ENCODE measurements around the gene CCDC9B. TPM values are rescaled to one million over a fixed set of nuclear protein-coding genes. Genes with fewer than 3 reads are reported as not detected.

CCDC9B gene
- polyA plus RNA-seq, 6 donors from 2014 or later, result 0.25 to 0.40 TPM; not detected in 4

DNA sequence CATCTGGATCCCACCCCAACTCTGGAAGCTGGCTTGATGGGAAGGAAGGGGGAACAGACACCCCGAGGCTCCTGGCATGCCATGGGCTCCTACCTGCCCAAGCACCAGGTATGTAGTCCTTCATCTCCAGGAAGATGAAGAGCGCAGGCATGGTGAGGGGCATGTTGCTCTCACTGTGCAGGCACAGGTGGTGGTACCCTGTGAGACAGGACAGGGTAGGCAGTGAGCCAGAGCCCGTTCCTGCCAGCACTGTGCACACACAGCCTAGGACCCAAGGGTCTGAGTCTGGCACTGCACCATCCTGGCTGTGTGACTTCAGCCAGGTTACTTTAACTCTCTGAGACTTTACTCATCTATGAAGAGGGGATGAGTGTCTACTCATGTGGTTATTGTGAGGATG is 48.5 kb downstream of the CCDC9B start:
- Mint-ChIP-seq H3K9me3 (no peaks in the 10 kb centered on the region), H3K4me1 (peaks cover 0 to 18% (median 4%) of the 10 kb centered on the region in 3 donors)
- no peak for ATAC-seq (ENCODE audit: low read depth in 2 of 2)

DNA sequence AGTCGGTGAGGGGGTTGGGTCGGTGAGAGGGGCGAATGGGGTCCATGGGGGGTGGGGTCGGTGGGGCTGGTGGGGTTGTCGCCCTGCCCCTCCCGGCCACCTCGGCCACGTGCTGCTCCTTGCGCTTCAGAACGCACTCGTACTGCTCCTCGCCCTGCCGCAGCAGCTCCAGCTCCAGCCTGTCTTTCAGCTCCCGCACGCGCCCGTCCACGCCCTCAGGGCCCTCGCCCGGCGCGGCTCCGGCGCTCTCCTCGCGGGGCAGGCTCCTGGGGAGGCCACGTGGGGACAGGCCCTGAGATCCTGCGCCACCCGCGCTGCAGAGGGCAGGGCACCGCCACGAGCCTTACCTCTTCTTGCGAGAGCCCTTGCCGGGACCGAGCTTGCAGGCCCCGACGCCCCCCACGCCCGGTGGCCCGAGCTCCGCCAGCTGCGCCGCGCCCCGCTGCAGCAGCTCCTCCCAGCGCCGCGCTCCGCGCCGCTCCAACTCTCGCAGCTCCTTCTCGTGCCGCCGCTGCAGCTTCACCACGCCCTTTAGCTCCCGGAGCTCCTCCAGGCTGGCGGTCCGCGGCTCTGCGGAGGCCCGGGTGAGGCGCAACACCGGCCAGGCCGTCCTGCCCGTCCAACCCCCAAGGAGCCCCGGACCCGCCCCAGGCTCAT is 49.7 kb downstream of the CCDC9B start:
- DNase-seq, result no peak
- H3K4me3 Mint-ChIP-seq, result no peak overlapping the region
- no peaks in the 10 kb centered on the region for H3K27me3 Mint-ChIP-seq
- H3K36me3 Mint-ChIP-seq, result peaks cover 0 to 7% of the 10 kb centered on the region in 2 donors
- H3K27ac Mint-ChIP-seq, result no peak overlapping the region
- ATAC-seq (ENCODE audit: low read depth in 2 of 2), result no peak
- H3K9me3 Mint-ChIP-seq, result no peaks in the 10 kb centered on the region
- peaks cover 0 to 8% (median 4%) of the 10 kb centered on the region in 3 donors for H3K4me1 Mint-ChIP-seq

More for the DNA sequence above, 48.5 kb downstream of the CCDC9B start:
- Mint-ChIP-seq H3K27ac (no peak overlapping the region), H3K27me3 (no peaks in the 10 kb centered on the region), H3K36me3 (peaks cover 0 to 13% of the 10 kb centered on the region in 2 donors), H3K4me3 (no peak overlapping the region)
- DNase-seq, result no peak

DNA sequence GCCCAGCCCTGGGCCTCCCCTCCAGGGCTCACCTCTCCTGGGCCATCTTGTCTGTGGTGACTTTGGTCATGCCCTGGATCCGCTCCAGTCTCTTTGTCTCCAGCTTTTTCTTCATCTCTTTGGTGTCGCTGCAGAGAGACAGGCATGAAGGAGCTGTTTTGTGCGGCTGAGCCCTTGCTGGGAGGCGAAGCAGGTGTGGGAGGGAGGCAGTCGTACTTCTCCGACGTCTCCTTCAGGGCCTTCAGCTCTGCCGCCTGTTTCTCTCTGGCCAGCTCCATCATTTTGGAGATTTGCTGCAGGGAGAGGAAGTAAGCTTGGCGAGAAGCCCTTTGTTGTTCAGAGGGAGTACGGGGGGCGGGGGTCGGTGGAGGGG is 50.2 kb downstream of the CCDC9B start:
- Mint-ChIP-seq H3K9me3 (no peaks in the 10 kb centered on the region), H3K27ac (no peak overlapping the region), H3K36me3 (peaks cover 0 to 4% of the 10 kb centered on the region in 2 donors), H3K27me3 (no peaks in the 10 kb centered on the region), H3K4me3 (no peak overlapping the region), H3K4me1 (peaks cover 0 to 3% (median 2%) of the 10 kb centered on the region in 3 donors)
- DNase-seq (no peak), ATAC-seq (ENCODE audit: low read depth in 2 of 2) (no peak)

DNA sequence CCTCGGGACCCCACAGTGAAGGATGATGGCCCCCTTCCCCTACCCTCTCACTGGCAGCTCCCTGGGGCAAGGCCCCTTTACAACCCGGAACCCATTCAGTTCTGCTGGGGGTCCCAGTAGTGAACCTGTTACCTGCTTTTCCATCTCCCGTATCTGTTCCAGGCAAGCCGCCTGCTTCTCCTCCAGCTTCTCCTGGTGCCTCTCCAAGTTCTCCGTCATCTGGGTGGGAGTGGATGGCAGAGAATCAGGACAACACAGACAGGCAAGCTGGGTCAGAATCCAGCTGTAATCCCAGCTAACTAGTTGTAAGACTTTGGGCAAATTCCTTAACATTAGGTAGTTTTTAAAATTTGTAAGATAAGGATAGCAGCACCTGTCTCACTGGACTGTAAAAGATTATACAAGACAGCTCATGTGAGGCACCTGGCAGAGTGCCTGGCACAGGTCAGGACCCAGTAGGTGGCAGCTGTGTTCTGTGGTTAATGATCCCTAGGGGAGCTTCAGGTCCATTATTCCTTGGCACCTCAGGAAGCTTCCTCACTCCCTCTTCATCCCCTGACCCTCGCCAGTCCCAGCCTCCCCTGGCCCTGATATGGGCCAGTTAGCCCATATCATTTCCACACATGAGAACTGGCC is 51.5 kb downstream of the CCDC9B start:
- peak overlapping the region in 2 of 6 donors; percentile 57 to 66 for H3K27ac Mint-ChIP-seq
- H3K4me1 Mint-ChIP-seq, result no peaks in the 10 kb centered on the region
- H3K4me3 Mint-ChIP-seq, result no peak overlapping the region

DNA sequence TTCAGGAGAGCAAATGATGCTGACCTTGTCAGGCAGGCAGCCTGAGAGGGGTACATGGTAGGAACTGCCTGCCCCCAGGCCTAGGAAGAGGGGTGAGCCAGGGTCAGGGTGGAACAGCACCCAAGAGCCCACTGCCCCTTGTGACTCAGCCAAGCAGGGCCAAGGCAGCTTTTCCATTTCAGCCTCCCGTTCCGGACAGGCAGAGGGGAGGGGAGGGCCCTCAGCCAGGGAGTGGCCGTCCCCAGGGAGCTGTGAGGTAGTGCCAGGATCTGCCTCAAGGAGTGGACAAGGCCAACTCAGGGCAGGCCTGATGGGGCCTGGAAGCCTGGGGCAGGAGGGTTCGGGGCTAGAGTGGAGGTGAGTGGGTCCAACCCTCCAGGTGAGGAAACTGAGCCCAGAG is 52.8 kb downstream of the CCDC9B start:
- H3K27ac Mint-ChIP-seq, result peak overlapping the region in 4 of 6 donors; percentile 60 to 81 (median 68)
- DNase-seq (no peak), ATAC-seq (ENCODE audit: low read depth in 2 of 2) (no peak)
- peaks cover 0 to 4% (median 0%) of the 10 kb centered on the region in 3 donors for H3K4me1 Mint-ChIP-seq
- H3K4me3 Mint-ChIP-seq, result peak overlapping the region in 1 of 8 donors; percentile 9
- no peaks in the 10 kb centered on the region for H3K27me3 Mint-ChIP-seq
- H3K36me3 Mint-ChIP-seq, result no peaks in the 10 kb centered on the region
- no peaks in the 10 kb centered on the region for H3K9me3 Mint-ChIP-seq

More for the DNA sequence above, 51.5 kb downstream of the CCDC9B start:
- ATAC-seq (ENCODE audit: low read depth in 2 of 2) (no peak), DNase-seq (no peak)
- Mint-ChIP-seq H3K9me3 (no peaks in the 10 kb centered on the region), H3K27me3 (no peaks in the 10 kb centered on the region), H3K36me3 (no peaks in the 10 kb centered on the region)

DNA sequence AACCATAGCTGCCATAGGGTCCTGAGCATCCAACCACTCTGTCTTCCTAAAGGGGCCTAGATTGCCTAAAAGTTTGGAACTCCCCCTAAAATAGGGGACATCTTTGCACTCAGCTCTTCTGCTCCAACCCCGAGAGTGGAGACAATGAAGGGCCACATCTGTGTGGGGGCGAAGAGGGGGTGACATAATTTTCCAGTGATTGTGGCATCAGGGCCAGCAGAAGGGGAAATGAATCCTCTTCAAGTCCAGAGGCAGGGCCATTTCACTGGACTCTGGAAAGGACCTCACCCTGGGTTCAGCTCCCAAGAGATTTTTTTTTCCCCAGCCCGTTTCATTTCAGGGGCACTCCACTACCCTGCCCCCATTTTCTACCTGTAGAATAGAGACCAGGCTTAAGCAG is 53.2 kb downstream of the CCDC9B start:
- no peaks in the 10 kb centered on the region for H3K9me3 Mint-ChIP-seq
- ATAC-seq (ENCODE audit: low read depth in 2 of 2) (no peak), DNase-seq (no peak)
- H3K27me3 Mint-ChIP-seq, result no peaks in the 10 kb centered on the region
- H3K27ac Mint-ChIP-seq, result peak overlapping the region in 2 of 6 donors; percentile 73 to 81
- peaks cover 0 to 4% (median 0%) of the 10 kb centered on the region in 3 donors for H3K4me1 Mint-ChIP-seq
- no peak overlapping the region for H3K4me3 Mint-ChIP-seq
- H3K36me3 Mint-ChIP-seq, result no peaks in the 10 kb centered on the region

DNA sequence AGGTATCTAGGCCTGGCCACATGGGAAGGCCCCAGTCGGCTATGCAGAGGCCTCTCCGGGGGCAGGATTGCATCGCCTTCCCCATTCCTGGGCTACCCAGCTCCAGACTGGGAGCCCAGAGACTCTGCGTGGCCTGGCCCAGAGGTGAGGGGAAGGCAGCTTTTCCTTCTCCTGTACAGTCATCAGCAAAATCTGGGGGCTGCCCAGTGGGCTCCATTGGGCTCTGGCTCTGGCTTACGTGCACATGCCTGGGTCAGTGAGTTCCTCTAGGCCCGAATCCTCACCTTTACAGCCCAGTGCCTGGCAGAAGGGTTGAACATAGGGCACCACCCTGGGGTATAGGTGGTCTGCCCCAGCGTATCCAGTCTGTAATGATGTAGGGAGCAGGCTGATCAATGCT is 53.9 kb downstream of the CCDC9B start:
- H3K4me3 Mint-ChIP-seq, result no peak overlapping the region
- H3K4me1 Mint-ChIP-seq, result peaks cover 0 to 4% (median 0%) of the 10 kb centered on the region in 3 donors
- no peaks in the 10 kb centered on the region for H3K36me3 Mint-ChIP-seq
- DNase-seq (no peak), ATAC-seq (ENCODE audit: low read depth in 2 of 2) (no peak)
- no peaks in the 10 kb centered on the region for H3K27me3 Mint-ChIP-seq
- no peak overlapping the region for H3K27ac Mint-ChIP-seq
- no peaks in the 10 kb centered on the region for H3K9me3 Mint-ChIP-seq

DNA sequence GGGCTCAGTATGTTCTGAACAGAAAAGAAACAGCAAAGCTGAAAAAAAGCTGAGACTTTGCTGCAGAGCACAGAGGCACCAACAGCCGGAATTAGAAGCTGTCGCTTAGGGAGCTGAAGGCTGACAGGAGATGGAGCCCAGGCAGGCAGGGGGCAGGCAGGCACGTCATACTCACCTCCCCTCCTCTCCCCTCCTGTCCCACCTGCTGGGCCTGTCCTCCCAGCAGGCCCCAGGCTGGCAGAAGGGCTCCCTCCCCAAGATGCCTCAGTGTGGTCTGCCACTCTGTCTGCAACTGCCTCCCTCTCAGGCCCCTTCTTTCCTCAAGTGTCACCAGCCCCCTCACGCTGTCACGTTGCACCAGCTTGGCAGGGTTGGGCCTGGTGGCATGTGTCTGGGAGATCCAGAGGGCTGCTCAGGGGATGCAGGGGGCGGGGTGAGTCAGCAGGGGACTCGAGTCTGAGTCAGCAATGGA is 54.6 kb downstream of the CCDC9B start:
- no peak overlapping the region for H3K27ac Mint-ChIP-seq
- no peak for ATAC-seq (ENCODE audit: low read depth in 2 of 2)

DNA sequence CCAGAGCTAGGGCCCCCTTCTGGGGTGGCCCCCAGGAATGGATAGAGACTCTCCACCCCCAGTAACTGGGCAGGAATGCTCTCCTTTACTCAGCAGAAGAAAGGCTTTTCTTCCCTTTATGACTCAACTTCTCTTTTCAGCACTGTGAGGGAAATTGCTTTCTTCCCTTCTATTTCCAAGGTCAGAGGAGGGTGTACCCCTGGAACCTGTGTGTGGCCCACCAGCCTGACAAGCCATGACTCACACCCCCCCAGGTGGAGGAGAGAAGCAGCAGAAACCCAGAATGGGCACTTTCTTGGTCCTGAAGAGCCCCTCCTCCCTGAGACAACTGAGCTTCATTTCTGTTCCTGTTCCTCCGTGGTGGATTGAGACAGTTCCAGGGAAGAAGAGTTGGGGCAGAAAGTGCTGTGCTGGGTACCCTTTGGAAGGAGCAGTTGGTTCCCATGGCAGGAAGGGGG is 55.2 kb downstream of the CCDC9B start:
- no peak for DNase-seq
- peak overlapping the region in 1 of 8 donors; percentile 56 for H3K4me3 Mint-ChIP-seq
- no peak overlapping the region for H3K27ac Mint-ChIP-seq
- no peaks in the 10 kb centered on the region for H3K36me3 Mint-ChIP-seq
- no peaks in the 10 kb centered on the region for H3K9me3 Mint-ChIP-seq
- H3K27me3 Mint-ChIP-seq, result peaks cover under 1 to 8% (median 8%) of the 10 kb centered on the region in 3 donors
- ATAC-seq (ENCODE audit: low read depth in 2 of 2), result no peak
- H3K4me1 Mint-ChIP-seq, result peaks cover 3 to 6% (median 4%) of the 10 kb centered on the region in 3 donors

More for the DNA sequence above, 54.6 kb downstream of the CCDC9B start:
- Mint-ChIP-seq H3K4me3 (no peak overlapping the region), H3K4me1 (peaks cover under 1 to 4% (median 3%) of the 10 kb centered on the region in 3 donors), H3K27me3 (peaks cover 0 to 3% (median 3%) of the 10 kb centered on the region in 3 donors), H3K36me3 (no peaks in the 10 kb centered on the region), H3K9me3 (no peaks in the 10 kb centered on the region)
- no peak for DNase-seq

DNA sequence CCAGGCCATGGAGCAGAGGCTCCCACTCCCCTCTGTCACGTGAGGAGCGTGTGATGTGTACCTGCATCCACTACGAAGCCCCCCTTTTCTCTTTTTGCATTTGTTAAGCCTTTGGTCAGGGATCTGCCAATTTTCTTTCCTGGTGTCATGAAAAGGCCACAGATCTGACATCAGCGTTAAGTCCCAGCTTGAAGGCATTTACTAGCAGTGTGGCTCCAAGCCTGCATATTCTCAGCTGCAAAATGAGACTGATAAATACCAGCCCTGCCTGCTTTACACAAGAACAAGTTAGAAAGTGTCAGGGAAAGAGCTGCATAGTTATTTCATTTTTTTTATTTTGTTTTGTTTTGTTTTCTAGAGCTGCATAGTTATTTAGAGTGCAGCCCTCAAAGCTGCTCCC is 55.6 kb downstream of the CCDC9B start:
- ATAC-seq (ENCODE audit: low read depth in 2 of 2) (no peak), DNase-seq (no peak)
- Mint-ChIP-seq H3K4me3 (peak overlapping the region in 2 of 8 donors; percentile 4 to 62), H3K4me1 (peaks cover 3 to 6% (median 4%) of the 10 kb centered on the region in 3 donors), H3K36me3 (no peaks in the 10 kb centered on the region), H3K27me3 (peaks cover 5 to 13% (median 13%) of the 10 kb centered on the region in 3 donors), H3K9me3 (no peaks in the 10 kb centered on the region), H3K27ac (no peak overlapping the region)

DNA sequence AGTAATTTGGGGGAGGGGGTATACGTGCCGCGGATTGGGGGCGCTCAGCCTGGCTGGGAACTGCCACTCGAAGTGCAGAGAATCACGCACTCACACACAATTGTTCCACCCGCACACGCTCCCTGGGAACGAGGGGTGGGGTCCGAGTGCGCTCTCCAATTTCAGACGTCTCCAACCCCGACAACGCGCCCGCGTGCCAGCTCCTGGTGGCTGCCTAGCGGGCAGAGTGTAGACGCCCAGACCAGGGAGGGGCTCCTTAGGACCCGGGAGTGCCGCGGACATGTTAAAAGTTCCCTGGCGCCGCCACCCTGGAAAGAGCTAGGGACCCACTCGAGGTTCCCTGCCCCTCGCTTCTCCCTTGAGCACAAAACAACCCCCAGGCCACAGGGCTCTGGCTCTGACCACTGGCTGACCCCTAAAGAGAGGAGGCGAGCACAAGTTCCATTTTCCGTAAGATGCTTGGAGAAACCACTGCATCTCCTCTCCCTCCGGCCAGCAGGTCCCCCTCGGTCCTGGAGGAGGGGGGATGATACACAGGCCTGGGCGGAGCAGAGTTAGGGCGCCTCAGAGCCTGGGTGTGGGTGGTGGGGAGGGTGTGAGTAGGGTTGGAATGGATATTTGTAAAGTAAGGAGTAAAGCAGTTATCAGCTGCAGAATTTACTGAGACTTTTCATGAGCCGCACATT is 57.0 kb downstream of the CCDC9B start:
- H3K4me3 Mint-ChIP-seq, result peak overlapping the region; percentile 42 to 82 (median 67)
- H3K9me3 Mint-ChIP-seq, result no peaks in the 10 kb centered on the region
- peak overlapping the region in 2 of 6 donors; percentile 14 to 59 for H3K27ac Mint-ChIP-seq

DNA sequence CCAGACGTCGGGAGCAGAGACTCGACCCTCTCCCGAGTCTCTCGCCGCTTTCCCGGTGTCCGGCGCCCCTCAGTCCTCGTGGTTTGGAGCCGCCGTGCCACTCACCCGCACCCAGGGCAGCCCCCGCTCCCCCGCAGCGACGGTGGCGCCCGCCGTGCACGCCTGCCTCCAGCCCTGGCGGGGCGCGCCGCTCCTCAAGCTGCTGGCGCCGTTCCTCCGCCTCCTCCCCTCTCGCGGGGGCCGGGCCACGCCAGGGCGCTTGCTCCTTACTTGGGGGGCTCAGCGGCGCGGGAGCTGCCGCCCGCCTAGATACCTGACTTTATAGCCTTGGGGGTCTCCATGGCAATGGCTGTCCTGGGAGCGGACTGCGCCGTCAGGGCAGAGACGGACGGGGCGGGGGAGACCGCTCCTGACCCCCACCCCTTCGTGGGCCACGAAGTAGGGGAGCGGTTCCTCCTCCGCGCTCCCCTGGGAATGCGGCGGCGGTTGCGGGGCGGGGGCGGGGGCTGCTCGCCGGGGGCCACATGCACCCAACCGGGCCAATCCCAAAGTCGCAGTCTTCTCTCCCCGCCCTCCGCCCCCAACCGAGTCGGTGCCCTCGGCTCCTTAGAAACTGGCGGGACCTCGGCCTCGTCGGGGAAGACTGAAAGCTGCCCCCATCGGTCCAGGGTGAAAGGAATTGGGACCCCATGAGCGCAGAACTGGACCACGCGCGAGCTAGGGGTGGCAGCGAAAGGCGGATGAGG is 57.7 kb downstream of the CCDC9B start, which contains the start of gene ANKRD63:
TSS of gene ANKRD63 (minus strand) at position 196 of the 746 bp plus-strand sequence. CDS start 478 bp downstream, outside the sequence.
- DNase-seq (peak; percentile 45), ATAC-seq (ENCODE audit: low read depth in 2 of 2) (peak; percentile 71)
- Mint-ChIP-seq H3K9me3 (no peaks in the 10 kb centered on the region), H3K27ac (peak within 1 kb of the TSS in 3 of 6 donors; percentile 14 to 59 (median 19)), H3K4me1 (peaks cover 6 to 13% (median 11%) of the 10 kb centered on the region in 3 donors), H3K36me3 (no peaks in the 10 kb centered on the region), H3K27me3 (peaks cover 14 to 30% (median 27%) of the 10 kb centered on the region in 3 donors), H3K4me3 (peak within 1 kb of the TSS; percentile 42 to 89 (median 80))

More for the DNA sequence above, 57.0 kb downstream of the CCDC9B start:
- no peaks in the 10 kb centered on the region for H3K36me3 Mint-ChIP-seq
- peaks cover 6 to 11% (median 7%) of the 10 kb centered on the region in 3 donors for H3K4me1 Mint-ChIP-seq
- ATAC-seq (ENCODE audit: low read depth in 2 of 2) (no peak), DNase-seq (no peak)
- H3K27me3 Mint-ChIP-seq, result peaks cover 7 to 23% (median 19%) of the 10 kb centered on the region in 3 donors
